Peyer's patch (tissue), 4 donors: ENCODE data around the gene IVNS1ABP. TPM values are rescaled to one million over a fixed set of nuclear protein-coding genes. Genes with fewer than 3 reads are reported as not detected.

ENCODE experiments used
- DNase-seq, 3 donors: peaks; one replicate each; pipeline ENCODE4 v3.0.0-alpha.2; 2017 to 2019
- H3K27ac ChIP-seq, 4 donors: fragments of 200-600 bp; sonication (generic); one replicate each; pipeline ENCODE4 v1.5.1; 2016 to 2019
- H3K27me3 ChIP-seq, 2 donors: fragments of 200-600 bp; sonication (generic); one replicate each; pipeline ENCODE4 v1.5.1; 2019
- H3K36me3 ChIP-seq, 3 donors: fragments of 200-600 bp; sonication (generic); one replicate each; pipeline ENCODE4 v1.5.1; 2016 to 2019
- H3K4me1 ChIP-seq, 4 donors: fragments of 200-600 bp; sonication (generic); one replicate each; pipeline ENCODE4 v1.5.1; 2016 to 2019
- H3K4me3 ChIP-seq, 4 donors: fragments of 200-600 bp; sonication (generic); 1 replicate in 3 of 4; 2 replicates in 1 of 4; pipeline ENCODE4 v1.5.1; 2016 to 2019; ENCODE audit warnings: mild to moderate bottlenecking in 1 of 4
- H3K9me3 ChIP-seq, 4 donors: fragments of 200-600 bp; sonication (generic); one replicate each; pipeline ENCODE4 v1.5.1; 2016 to 2019; ENCODE audit warnings: mild to moderate bottlenecking in 1 of 4
- POLR2A ChIP-seq, 2 donors: fragments of 450-650 bp; IDR thresholded peaks; one replicate each; pipeline ENCODE4 v1.5.1; 2017; ENCODE audit warnings: antibody characterized with exemption in 2 of 2, mild to moderate bottlenecking in 2 of 2, moderate library complexity in 2 of 2
- total RNA-seq, 4 donors: library from RNA; depleted of rRNA; stranded (reverse); fragments of >200 nt; gene quantifications; one replicate each; pipeline ENCODE4 v1.1.0, GENCODE V29; 2016
- TF ChIP-seq, protein P1 (sequence below), 6 experiments: fragments of 450-650 bp in 4 of 6; fragments of 200-600 bp in 2 of 6; sonication (generic) in 1 of 6; IDR thresholded peaks; one replicate each; pipeline ENCODE4 v1.5.1; 2017 to 2019; ENCODE audit warnings: antibody characterized with exemption in 6 of 6, mild to moderate bottlenecking in 3 of 6, moderate library complexity in 1 of 6

The IVNS1ABP gene
- total RNA-seq, 4 donors from 2014 or later = 84.8 to 248 (median 104) TPM

DNA sequence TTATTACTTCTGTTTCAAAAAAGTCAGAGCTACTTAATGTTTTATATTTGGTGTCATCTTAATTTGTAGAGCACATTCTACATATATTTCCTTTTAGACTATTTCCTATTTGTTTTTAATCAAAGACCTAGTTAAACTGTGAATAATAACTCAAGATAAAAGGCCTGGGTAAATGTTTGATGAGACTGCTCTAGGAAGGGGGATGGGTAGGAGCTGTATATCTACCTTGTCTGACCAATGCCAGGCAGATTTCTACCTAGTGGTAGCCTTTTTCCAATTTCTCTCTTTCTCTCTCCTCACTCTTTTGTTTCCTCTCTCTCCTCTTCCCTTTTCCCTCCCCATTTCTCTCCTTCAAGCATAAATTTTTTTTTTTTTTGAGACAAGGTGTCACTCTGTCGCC lies 31.9 kb upstream of the IVNS1ABP start:
- no peaks in the 10 kb centered on the region for H3K36me3 ChIP-seq
- no peak for DNase-seq
- H3K4me3 ChIP-seq = no peak overlapping the region
- TF ChIP-seq POLR2A (IDR thresholded peaks at IDR 0.05) = no peak
- TF ChIP-seq, protein P1, sequence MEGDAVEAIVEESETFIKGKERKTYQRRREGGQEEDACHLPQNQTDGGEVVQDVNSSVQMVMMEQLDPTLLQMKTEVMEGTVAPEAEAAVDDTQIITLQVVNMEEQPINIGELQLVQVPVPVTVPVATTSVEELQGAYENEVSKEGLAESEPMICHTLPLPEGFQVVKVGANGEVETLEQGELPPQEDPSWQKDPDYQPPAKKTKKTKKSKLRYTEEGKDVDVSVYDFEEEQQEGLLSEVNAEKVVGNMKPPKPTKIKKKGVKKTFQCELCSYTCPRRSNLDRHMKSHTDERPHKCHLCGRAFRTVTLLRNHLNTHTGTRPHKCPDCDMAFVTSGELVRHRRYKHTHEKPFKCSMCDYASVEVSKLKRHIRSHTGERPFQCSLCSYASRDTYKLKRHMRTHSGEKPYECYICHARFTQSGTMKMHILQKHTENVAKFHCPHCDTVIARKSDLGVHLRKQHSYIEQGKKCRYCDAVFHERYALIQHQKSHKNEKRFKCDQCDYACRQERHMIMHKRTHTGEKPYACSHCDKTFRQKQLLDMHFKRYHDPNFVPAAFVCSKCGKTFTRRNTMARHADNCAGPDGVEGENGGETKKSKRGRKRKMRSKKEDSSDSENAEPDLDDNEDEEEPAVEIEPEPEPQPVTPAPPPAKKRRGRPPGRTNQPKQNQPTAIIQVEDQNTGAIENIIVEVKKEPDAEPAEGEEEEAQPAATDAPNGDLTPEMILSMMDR (IDR thresholded peaks at IDR 0.05) = no peak
- no peaks in the 10 kb centered on the region for H3K9me3 ChIP-seq
- H3K27ac ChIP-seq = peak overlapping the region in 2 of 4 donors; percentile 57 to 68
- peaks cover 0 to 7% (median 1%) of the 10 kb centered on the region in 4 donors for H3K4me1 ChIP-seq
- H3K27me3 ChIP-seq = no peaks in the 10 kb centered on the region

DNA sequence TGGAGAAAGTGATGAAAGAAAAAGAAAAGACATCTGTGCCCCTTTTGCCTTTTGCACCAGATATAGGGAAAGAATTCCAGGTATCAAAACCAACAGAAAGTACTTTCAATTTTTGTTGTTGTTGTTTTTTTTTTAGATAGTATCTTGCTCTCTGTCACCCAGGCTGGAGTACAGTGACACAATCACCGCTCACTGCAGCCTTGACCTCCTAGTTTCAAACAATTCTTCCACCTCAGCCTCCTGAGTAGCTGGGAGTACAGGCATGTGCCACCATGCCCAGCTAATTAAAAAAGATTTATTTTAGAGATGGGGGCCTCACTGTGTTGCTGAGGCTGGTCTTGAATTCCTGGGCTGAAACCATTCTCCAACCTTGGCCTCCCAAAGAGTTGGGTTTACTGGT lies 31.3 kb upstream of the IVNS1ABP start:
- TF ChIP-seq, protein P1 (IDR thresholded peaks at IDR 0.05) = no peak
- no peak for TF ChIP-seq POLR2A (IDR thresholded peaks at IDR 0.05)
- Histone ChIP-seq H3K27me3 (no peaks in the 10 kb centered on the region), H3K4me3 (no peak overlapping the region), H3K9me3 (no peaks in the 10 kb centered on the region), H3K36me3 (no peaks in the 10 kb centered on the region), H3K4me1 (peaks cover 0 to 7% (median 1%) of the 10 kb centered on the region in 4 donors), H3K27ac (no peak overlapping the region)
- no peak for DNase-seq

DNA sequence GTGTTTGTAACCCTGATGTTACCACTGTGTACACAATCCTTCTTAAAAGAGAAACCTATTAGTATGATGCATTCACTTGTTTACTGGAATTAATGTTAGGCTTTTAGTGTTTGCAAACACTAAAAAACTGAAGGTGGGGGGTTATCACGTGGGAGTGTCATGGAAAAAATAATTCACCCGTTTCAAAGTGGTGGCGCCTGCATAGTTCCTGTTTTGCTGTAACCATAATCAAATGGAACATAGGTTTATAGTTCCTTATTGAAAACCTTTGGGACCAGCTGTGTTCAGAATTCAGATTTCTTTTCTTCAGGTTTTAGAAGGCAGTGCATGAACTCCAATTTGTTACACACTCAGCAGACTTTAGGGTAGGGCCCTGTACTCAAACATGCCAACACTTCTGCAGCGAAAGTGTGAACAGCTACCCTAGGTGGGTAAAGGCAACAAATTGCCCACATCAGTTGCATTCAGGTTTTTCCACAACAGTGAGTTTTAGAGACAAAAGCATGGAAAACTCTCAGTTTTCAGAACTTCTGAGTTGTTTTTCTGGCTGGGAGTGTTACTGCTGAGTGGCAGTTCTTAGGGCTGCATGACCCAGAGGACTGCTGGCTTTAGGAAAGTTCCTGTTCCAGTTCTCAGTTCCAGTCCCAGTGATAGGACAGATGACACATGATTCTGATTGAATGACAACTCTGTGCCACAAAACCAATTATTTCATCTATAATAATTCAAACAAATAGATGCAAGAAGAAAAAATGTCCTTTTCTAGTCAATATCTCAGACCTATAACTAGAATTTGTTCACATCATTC lies 29.1 kb upstream of the IVNS1ABP start:
- Histone ChIP-seq H3K27ac (peak overlapping the region in 1 of 4 donors; percentile 23), H3K4me1 (peaks cover 0 to 7% (median 1%) of the 10 kb centered on the region in 4 donors), H3K9me3 (no peaks in the 10 kb centered on the region), H3K4me3 (no peak overlapping the region), H3K27me3 (no peaks in the 10 kb centered on the region), H3K36me3 (no peaks in the 10 kb centered on the region)
- no peak for TF ChIP-seq POLR2A (IDR thresholded peaks at IDR 0.05)
- TF ChIP-seq, protein P1 (IDR thresholded peaks at IDR 0.05) = no peak
- DNase-seq = peak in 1 of 3 donors; percentile 28

DNA sequence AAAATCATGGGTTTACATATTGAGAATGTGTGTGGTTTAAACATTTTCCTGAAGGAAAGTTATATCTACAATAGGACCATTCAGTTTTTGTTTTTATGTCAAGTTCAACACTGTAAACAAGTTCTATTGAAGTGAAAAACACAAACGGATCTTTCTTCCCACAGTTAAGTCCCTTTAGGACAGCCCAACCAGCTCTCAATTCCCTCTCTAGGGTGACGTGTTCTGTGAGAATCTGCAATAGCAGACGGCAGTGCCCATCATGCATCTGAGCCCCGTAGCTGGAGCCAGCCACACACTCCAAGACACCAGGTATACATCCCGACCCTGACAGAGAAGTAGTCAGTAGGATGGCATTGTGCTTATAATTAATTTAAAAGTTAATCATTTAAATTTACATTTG lies 26.3 kb upstream of the IVNS1ABP start:
- H3K27me3 ChIP-seq = no peaks in the 10 kb centered on the region
- H3K36me3 ChIP-seq = no peaks in the 10 kb centered on the region
- no peak overlapping the region for H3K4me3 ChIP-seq
- peaks cover 0 to 8% (median 2%) of the 10 kb centered on the region in 4 donors for H3K4me1 ChIP-seq
- DNase-seq = no peak
- H3K9me3 ChIP-seq = no peaks in the 10 kb centered on the region
- no peak overlapping the region for H3K27ac ChIP-seq
- TF ChIP-seq, protein P1 (IDR thresholded peaks at IDR 0.05) = no peak
- no peak for TF ChIP-seq POLR2A (IDR thresholded peaks at IDR 0.05)

DNA sequence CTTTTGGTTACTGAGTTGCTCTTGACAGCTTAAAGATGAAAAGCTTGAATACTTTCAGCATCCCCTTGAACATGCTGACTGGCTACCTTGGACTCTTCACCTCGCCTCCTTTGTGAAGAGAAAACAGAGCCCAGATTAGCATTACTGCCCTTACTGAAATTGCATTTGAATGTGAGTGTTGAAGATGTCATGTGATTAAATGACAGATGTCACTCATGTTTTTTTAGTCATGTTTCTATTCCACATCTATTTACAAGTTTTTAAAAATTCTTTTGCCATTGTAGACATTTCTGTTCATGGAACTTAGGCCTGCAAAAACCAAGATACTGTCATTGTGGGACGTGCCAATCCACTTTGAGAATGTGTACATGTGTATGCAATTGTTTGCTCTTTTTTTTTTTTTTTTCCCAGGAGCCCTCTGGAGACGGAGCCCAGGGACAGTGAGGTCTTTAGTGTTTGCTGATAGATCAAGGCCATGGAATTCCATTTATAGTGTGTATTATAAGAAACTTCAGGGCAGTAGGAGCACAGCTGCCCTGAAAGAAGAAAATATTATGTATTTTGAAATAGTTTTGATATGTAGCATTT lies 25.7 kb upstream of the IVNS1ABP start:
- no peak for DNase-seq
- TF ChIP-seq POLR2A (IDR thresholded peaks at IDR 0.05) = no peak
- TF ChIP-seq, protein P1 (IDR thresholded peaks at IDR 0.05) = no peak
- Histone ChIP-seq H3K4me3 (no peak overlapping the region), H3K9me3 (no peaks in the 10 kb centered on the region), H3K4me1 (peaks cover 0 to 8% (median 2%) of the 10 kb centered on the region in 4 donors), H3K27ac (no peak overlapping the region), H3K27me3 (no peaks in the 10 kb centered on the region), H3K36me3 (no peaks in the 10 kb centered on the region)
